Ecto neural progenitor cell (in vitro differentiated cells): ENCODE data around the gene ST3GAL5.
"Not testable (repeated sequence)": the region's sequence is repeated elsewhere in the genome, so short reads cannot be mapped to it uniquely, and the experiment has no call there.

Experiments
- DNase-seq: peaks from one replicate; pipeline ENCODE4 v3.0.0-alpha.2; 2018; ENCODE audit warnings: low spot score

Gene ST3GAL5

GRCh38 chr2:85834466-85834865 lies 54.3 kb downstream of the ST3GAL5 start:
- DNase-seq: no peak

- DNase-seq: no peak
Measured at GRCh38 chr2:85831735-85832134, 57.1 kb downstream of the ST3GAL5 start.

GRCh38 chr2:85830645-85831044 lies 58.1 kb downstream of the ST3GAL5 start:
- DNase-seq: no peak

- not testable (repeated sequence) for DNase-seq
Measured at GRCh38 chr2:85829394-85829793, 59.4 kb downstream of the ST3GAL5 start.

GRCh38 chr2:85828725-85829124 lies 60.1 kb downstream of the ST3GAL5 start:
- DNase-seq: no peak

GRCh38 chr2:85827879-85828569 lies 60.8 kb downstream of the ST3GAL5 start:
- DNase-seq: no peak

GRCh38 chr2:85826990-85827878 lies 61.6 kb downstream of the ST3GAL5 start:
- peak; percentile 88 for DNase-seq

GRCh38 chr2:85823951-85824350 lies 64.8 kb downstream of the ST3GAL5 start:
- no peak for DNase-seq

- DNase-seq: no peak
Measured at GRCh38 chr2:85822766-85823165, 66.0 kb downstream of the ST3GAL5 start.

- DNase-seq: no peak
Measured at GRCh38 chr2:85819811-85820510, 68.8 kb downstream of the ST3GAL5 start.

GRCh38 chr2:85814802-85815550 lies 73.8 kb downstream of the ST3GAL5 start:
- DNase-seq: no peak

GRCh38 chr2:85813982-85814801 lies 74.6 kb downstream of the ST3GAL5 start:
- peak; percentile 93 for DNase-seq

GRCh38 chr2:85813211-85813981 lies 75.4 kb downstream of the ST3GAL5 start:
- DNase-seq: no peak

GRCh38 chr2:85812094-85812735 lies 76.6 kb downstream of the ST3GAL5 start:
- no peak for DNase-seq

GRCh38 chr2:85811180-85812093 lies 77.4 kb downstream of the ST3GAL5 start:
- no peak for DNase-seq

- DNase-seq: no peak
Measured at GRCh38 chr2:85810371-85811179, 78.2 kb downstream of the ST3GAL5 start.

- no peak for DNase-seq
Measured at GRCh38 chr2:85807756-85808155, 81.0 kb downstream of the ST3GAL5 start.
